Activated gamma-delta T cell treated with anti-CD3 and anti-CD28 coated beads, Interleukin-2, amount 50 U/mL, for 16 hours (primary cell): ENCODE data around the gene BRINP2.

Experiments
- DNase-seq: peaks from one replicate; pipeline ENCODE4 v3.0.0-alpha.2; 2020; ENCODE audit warnings: low read depth

BRINP2 gene

DNA sequence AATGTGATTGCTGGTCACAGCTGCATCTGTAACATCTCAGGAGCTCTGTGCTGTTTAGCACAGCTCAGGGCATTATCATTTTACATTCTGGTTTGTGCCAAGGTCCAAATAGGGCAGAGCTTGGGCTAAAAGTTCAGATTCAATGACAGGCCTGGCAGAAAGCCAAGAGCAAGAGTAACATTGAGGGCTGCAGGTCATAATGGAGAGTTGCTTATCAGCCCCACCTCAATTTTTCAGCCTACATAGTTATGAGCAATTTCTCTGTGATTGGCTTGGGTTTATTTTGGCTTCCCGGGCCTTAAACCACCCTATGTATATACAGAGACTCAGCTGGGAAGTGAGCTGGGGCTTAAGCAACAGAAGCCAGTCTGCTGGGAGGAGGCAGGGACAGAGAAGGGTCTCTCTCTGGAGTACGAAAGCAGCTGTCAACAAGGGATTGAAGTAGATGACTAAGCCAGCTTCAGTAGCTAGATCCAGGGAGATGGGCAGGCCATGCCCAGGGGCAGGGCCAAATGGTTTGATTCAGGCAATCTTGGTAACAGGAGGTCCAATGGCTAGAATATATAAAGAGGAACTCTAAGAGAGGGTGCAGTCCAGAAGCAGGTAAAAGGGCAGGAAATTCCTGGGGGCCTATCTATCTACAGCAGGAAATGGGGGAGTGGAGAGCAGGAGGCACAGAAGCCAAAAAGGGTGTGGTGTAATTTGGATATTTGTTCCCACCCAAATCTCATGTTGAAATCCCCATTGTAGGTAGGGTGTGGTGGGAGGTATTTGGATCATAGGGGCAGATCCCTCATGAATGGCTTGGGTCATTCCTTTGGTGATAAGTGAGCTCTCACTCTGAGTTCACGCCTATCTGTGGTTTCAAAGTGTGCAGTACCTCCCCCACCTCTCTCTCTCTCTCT is 49.0 kb downstream of the BRINP2 start:
- DNase-seq: no peak

DNA sequence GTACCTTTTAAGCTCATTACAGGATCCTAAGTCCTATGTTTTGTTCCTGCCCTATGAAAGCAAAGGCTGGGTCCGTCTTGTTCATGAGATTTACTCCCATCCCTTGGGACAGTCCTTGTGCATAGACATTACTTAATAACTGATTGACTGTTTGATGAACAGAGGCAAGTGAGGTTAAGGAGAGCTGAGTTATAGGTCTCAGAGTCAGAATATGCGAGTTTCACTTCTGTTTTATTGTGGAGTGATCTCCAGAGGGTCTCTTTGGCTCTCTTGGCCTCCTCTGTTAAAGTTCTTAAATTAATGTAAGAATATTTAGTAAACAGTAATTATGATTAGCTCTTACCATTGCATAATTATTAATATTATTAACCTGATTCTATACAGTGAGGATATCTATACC is 52.6 kb downstream of the BRINP2 start:
- no peak for DNase-seq

DNA sequence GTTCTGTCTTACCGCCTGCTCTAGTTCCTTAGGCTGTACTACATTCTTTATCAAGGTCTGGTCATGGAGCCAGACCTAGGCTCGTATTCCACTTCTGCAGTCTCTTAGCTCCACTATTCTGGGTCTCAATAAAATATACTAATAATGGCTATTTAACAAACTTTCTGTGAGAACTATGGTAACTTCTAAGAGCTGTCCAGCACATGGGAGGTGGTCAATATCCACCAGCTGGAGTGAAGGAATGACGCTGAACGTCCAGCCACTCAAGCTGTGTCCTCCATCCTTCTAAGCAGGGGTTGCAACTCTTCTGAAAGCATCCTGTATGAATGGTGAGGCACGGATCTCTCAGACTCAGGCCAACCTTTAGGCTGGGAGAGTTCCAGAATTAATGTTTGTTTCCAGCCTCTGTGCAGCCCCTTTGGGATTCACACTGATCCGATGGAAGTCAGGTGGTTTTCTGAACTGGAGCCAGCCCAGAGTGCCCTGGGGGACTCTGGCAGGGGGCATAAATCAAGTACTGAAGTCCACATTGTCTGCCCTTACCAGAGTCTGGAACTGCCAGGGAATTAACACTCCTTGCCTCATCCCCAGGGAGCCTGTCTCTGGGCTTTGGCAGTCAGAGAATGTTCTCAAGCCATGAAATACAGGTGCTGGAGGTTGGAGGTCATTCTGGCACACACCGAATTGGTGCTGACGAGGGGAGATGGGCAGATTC is 57.4 kb downstream of the BRINP2 start:
- DNase-seq: no peak

DNA sequence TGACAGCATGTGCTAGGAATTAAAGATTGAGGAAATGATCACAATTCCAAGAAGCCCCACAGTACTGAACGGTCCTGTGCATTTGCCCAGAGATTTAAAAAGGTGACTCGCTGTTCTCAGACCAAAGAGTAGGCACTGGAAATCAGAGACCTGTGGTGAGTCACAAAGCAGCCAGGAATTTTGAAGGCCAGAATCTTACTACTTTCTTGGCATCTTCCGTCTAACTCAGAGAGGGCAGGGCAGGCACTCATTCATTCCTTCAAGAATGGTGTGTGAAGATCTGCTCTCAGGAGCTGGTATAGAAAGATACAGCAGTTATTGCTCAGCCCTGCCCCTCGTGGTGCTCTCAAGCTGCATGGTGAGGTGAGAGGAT is 57.9 kb downstream of the BRINP2 start:
- no peak for DNase-seq

DNA sequence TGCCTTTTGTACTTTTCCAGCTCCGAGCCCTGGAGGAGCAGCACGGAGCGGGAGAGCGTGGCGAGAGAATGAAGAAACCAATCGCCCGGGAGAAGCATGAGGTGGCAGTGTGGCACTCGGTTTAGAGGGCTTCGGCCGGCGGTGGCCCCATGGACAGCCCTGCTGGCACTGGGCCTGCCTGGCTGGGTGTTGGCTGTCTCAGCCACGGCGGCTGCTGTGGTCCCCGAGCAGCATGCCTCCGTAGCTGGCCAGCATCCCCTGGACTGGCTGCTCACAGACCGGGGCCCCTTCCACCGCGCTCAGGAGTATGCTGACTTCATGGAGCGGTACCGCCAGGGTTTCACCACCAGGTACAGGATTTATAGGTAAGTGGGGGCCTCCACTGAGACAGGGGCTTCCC is 59.0 kb downstream of the BRINP2 start:
- DNase-seq: no peak

DNA sequence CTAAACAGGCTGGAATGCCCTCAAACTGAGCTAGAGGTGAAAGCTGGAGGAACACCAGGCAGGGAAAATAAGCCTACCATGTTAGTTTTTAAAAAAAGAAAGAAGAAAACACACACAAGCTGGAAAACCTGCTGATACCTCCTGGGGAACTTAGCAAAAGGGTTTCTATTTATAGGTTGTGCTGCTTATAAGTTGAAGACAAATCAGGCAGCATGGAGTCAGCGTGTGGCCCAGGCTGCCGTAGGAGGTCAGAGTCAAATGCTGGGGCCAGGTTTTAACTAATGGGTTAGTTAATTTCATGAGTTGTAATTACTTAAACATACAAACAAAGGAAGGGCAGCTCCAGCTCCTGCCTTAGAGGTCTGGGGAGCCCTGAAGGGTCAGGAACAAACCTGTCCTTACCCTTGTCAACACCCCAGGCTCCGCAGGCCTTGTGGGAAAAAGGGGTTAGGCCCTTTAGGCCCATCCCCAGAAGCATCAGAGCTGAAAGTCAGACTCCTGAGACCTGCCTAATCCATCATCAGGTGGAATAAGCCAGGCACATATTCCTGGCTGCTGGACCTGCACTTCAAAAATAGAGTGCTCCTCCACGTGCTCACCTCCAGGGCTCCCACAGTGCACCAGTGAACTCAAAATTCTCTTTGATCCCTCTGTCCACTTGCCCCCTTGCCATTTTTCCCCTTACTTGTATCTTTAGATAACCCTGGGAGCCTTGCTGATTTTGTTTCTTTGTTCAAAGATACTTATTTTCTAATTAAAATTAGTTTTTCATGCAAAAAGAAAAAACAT is 59.7 kb downstream of the BRINP2 start:
- DNase-seq: no peak

DNA sequence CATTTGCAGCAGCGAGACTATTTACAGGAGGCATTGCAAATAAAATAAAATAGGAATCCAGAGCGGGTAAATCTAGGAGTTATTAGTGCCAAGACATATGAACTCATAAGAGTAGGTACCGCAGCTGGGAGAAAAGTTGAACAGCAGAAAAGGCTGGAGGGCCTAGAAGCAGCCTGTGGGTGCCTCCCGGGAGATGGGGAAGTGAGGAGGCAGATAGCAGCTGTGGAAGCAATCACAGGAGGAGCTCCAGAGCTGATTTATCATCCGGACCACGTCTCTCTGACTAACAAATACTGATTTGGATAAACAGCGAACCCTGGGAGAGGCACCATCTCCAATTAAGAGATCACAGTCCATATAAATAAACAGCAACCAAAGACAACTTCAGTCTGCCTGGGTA is 64.6 kb downstream of the BRINP2 start:
- no peak for DNase-seq

DNA sequence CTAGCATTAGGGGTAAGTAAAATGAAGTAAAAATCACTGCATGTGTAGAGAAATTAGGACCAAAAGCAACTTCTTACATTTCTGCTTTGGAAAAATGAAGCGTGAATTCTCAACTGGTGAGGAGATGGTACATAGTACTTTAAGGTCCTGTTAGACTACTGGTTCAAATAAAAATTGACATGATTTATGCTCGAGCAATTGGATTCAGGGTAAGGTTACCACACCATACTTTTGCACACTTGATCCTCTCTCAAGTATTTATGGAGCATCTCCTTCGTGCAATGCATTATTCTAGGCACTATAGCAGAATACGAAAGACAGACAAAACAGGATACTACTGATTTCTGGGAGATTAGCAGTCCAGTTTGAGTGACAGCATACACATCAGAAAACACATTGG is 66.2 kb downstream of the BRINP2 start:
- DNase-seq: no peak

DNA sequence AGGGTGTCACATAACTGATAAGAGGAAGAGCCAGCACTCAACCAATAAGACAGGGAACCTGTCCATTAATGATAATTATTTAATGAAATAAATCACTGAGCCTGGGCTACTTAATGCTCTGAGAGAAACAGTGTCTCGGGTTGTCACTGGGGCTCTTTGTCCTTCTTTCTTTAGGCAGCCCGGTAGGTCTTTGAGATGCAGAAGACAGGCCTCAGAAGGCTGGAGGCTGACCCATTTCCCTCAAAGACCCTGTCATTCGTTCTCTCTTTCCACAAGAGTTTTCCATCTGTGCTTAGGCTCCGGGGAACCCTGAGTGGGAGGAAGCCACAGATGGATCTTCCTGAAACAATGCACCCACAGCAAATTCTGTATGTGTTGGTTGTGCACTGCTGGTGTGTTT is 68.2 kb downstream of the BRINP2 start:
- DNase-seq: no peak

DNA sequence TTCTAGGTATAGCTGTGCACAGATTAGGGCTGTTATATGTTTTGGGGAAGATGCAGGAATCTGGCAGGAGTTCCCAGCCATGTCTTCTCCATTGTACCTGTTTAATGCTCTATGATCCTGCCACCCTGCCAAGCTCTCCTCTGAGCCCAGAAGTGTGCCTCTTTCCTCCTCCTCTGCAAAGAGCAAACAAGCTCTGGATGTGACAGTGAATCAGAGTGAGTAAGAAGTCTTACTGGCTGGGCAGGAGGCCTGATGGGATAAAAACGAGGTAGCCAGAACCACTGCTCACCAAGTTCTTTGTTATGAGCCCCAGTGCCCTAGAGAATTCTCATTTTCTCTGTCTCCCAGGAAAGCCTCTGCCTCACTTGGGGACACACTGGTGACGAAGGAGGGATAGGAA is 69.0 kb downstream of the BRINP2 start:
- DNase-seq: no peak

DNA sequence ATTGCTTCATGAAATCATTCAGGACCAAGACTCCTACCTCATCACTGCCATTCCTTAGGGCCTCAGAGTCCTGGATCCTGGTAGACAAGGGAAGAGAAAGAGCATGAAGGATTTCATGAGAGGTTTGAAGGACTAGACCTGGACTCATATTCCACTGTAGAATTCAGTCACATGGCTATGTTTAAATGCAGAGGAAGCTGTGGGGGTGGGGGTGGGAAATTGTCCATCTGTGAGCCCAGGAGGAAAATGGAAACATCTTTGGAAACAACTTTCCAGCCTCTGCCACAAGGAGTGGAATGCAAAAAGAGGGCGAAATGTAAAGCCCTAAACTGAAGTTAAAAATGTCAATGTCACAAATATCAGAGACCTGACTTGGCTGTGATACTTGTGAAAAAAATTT is 73.0 kb downstream of the BRINP2 start:
- no peak for DNase-seq

DNA sequence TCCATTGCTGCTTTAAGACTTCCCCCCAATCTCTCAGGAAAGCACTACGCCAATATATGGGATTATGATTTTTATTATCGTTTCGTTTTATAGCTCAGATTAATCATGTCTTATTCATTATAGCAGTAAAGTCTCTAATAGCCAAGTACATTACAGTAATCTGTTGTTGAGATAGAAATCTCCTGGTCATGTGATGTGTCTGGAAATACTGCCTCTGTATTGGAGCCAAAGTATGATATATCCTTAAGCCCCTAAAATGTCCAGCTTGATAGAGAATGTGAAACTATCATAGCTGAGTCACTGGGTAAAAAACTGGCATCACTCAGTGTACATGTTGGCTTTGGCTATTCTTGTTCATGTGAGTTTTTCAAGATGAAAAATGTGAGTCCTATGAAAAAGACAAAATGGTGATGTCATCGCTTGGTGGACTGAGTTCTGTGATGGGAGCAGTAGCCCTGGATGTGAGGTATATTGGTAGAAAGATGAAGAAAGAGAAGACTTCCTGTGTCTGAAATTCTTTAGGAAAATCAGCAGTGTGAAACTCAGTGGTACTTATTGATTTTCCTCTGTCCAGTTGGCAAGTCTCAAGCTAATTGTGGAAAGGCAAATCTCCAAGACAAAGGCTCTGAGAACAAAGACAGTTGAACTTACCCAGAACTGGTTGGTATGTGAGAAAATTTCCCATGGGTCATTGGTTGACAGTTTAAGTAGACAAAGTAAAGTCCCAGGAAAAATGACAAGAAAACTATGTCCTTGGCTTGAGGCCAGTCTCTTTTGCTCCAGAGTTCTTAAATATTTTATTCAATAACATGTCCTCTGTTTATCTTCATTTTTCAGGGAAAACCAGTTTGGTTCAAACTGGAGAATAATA is 76.2 kb downstream of the BRINP2 start:
- DNase-seq: no peak

DNA sequence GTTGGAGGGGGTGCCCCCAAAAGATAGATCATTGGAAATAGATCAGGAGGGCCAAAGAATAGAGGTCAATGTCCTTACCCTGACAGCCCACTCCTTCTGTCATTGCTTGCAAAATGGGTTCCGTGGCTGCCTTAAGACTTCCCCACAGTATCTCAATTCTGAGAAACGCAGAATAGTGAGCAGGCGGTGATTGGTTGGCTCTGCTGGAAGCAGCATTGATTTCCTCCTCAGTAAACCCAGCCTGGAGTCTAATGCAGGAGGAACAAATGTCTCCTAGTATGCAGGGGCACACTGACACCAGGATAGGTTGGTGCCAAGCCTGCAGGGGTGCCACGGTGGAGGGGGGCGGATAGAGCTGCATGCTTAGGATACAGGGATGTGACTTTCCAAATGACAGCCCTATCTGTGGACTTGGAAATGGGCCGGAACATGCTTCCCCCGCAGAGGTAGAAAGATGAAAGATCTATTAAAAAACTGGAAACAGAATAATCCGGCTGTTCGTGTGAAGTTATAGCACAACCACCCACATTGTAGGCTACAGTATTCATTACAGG is 76.9 kb downstream of the BRINP2 start:
- DNase-seq: no peak

DNA sequence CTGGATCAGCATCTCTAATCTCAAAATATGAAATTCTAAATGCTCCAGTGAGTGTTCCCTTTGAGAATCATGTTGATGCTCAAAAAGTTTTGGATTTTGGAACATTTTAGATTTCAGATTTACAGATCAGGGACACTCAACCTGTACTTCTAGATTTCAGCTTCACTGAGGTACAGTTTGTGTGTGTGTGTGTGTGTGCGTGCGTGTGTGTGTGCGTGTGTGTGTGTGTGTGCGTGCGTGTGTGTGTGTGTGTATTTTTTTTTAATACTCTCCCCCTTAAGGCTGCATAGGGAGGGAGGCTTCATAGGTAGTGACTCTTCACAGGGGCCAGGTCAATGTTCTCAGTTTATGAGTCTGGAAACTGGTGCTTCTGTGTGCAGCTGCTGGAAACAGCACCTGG is 77.5 kb downstream of the BRINP2 start:
- DNase-seq: no peak

DNA sequence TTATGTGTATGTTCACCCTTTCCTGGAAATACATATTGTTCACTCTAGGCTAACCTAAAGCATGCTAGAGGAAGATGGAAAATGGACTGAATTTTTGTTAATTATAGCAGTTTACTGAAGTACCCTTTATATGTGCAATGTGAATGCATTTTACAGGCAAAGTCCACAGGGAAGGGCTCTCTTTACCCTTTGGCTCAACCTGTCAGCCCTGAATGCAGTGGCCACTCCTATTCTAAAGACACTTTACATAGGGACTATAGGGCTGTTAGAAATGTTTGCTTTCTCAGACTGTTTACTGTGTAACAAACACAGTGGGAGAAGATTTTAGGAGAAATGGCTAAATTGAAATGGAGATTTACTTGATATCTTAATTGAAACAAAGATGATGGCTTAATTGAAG is 78.5 kb downstream of the BRINP2 start:
- no peak for DNase-seq

DNA sequence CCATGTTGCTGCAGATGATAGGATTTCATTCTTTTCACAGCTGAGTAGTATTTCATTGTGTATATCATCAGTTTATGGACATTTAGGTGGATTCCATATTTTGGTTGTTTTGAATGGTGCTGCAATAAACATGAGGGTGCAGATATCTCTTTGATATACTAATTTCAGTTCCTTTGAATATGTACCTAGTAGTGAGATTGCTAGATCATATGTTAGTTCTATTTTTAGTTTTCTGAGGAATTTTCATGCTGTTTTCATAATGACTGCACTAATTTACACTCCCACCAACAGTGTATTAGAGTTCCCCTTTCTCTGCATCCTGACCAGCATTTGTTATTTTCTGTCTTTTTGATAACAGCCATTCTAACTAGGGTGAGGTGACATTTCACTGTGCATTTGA is 82.1 kb downstream of the BRINP2 start:
- DNase-seq: no peak

DNA sequence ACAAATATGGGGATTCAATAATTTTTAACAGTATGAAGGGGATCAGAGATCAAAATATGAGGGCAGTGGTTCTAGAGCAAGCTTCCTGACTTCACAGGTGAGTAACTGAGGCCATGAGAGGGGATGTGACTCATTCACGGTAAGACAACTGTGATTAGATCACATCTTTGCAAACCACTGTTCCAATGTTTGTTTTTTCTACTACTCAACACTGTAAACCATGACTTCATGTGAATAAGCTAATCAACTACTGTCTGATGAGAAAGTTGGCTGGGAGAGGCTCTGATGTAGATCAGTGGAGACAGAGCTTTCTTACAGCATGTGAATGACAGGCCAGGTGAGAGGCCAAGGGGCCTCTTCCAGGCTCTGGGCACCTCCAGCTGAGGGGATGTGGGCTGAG is 84.7 kb downstream of the BRINP2 start:
- no peak for DNase-seq

DNA sequence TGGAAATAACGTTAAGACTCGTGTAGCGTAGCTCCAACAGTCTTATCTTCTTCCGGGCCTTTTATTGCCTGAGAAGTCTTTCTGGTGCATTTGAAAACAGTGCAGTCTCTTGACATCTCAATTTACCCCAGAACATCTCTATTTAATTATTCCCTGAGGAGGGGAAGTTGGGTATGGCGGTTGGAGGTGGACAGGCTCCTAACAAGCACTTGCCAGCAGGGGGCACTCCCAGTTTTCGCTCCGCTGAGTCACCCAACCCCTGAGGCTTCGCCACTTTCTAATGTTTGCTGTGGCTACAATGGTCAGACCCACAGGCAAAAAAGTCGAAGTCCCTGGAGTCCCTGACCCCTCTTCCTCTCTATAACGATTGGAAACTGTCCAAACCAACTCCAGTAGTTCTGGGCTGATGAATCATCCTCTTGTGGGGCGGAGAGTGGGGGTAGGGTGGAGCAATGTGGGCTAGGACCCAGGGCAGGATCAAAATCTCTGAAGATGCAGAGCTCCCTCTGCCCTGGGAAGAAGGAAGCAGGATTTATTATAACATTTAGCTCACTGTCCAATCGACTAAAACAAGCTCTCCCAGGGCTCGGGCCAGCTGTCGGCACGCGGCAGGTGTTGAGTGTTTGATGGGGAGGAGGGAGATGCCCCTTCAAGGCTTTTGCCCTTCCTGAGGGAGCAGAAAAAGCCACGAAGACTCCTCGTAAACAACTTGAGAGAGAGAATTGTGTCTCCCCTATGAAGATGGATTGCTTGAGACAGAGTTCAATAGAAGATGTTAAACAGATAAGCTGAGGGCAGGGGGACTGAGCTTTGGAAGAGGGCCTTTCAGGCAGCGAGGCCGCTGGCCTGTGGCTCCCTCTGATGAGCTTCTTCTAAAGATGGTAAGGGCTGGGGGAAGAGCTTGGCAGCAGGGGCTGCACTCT is 85.7 kb downstream of the BRINP2 start:
- DNase-seq: no peak

DNA sequence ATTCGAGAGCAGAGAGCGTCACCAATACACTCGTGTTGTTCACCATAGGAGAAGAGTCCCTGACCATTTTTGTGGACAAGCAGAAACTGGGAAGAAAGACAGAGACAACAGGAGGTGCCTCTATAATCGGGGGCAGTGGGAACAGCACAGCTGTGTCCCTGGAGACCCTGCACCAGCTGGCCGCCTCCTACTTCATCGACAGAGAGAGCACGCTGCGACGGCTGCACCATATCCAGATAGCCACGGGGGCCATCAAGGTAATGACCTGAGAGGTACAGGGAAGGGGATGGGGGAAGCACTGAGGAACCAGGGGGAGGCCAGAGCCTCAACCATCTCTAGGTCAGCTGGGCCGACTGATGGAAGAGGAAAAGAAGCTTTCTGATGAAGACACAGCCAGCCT is 86.4 kb downstream of the BRINP2 start:
- DNase-seq: no peak

DNA sequence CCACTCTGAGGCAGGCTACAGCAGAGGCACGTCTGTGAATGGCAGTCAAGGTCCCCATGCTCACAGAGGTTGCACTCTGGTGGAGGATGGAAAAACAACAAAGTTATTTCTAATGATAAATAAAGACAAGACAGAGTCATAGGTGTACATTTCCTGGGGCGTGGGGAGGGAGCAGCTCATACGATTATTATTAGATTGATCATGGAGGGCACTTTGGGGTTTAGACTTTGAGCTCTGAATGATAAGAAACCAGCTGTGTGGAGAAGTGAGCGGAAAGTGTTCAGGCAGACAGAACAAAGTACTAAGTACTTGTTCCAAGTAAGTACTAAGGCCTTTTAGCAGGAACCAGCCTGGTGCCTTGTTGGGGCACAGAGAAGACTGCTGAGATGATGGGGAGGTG is 86.8 kb downstream of the BRINP2 start:
- no peak for DNase-seq
